GM12875 (cell line): ENCODE results near the gene USP10.

Source experiments
- H3K4me3 ChIP-seq: one replicate; pipeline ENCODE4 v1.5.1; 2011; ENCODE audit warnings: low read depth, low read length, control low read depth
- CTCF ChIP-seq: IDR thresholded peaks from 2 replicates; pipeline ENCODE4 v1.5.1; 2011; ENCODE audit warnings: low read depth, mild to moderate bottlenecking, control low read depth, inconsistent platforms, low read length, moderate library complexity, borderline replicate concordance; ENCODE audit not compliant: insufficient read depth

The USP10 gene

GRCh38 chr16:84703681-84704080 is 3.9 kb downstream of the USP10 start:
- TF ChIP-seq CTCF, result no peak
- no peak overlapping the region for H3K4me3 ChIP-seq

GRCh38 chr16:84704253-84704652 is 4.5 kb downstream of the USP10 start:
- H3K4me3 ChIP-seq, result no peak overlapping the region
- TF ChIP-seq CTCF, result no peak

- no peak overlapping the region for H3K4me3 ChIP-seq
- TF ChIP-seq CTCF, result no peak
Measured at GRCh38 chr16:84706856-84707255, 7.1 kb downstream of the USP10 start.

- no peak overlapping the region for H3K4me3 ChIP-seq
Measured at GRCh38 chr16:84709609-84710008, 9.8 kb downstream of the USP10 start.

GRCh38 chr16:84710686-84711085 is 10.9 kb downstream of the USP10 start:
- H3K4me3 ChIP-seq, result no peak overlapping the region

More at GRCh38 chr16:84709609-84710008, 9.8 kb downstream of the USP10 start:
- TF ChIP-seq CTCF, result no peak

GRCh38 chr16:84712138-84712671 is 12.4 kb downstream of the USP10 start:
- no peak for TF ChIP-seq CTCF
- H3K4me3 ChIP-seq, result no peak overlapping the region

More at GRCh38 chr16:84710686-84711085, 10.9 kb downstream of the USP10 start:
- no peak for TF ChIP-seq CTCF
